NCI-H2107 treated with DMSO at 0.1 percent for 48 hours (cell line): Measurements from ENCODE around the gene CCR9.
A peak's percentile ranks its signal among the peaks of the same experiment; 100 is the strongest.
"Not testable (repeated sequence)": the region's sequence is repeated elsewhere in the genome, so short reads cannot be mapped to it uniquely, and the experiment has no call there.

Experiments used
- DNase-seq: peaks from one replicate; lab custom pipeline; 2025; ENCODE audit not compliant: unreplicated experiment; lab: John Stamatoyannopoulos, UW

CCR9 gene

GRCh38 chr3:45885979-45886705, at the start of gene CCR9:
Gene CCR9 (plus strand): TSS chr3:45886543. CDS start chr3:45894934, 8,391 bp downstream.
- DNase-seq: peak; percentile 8

- no peak for DNase-seq
Measured at GRCh38 chr3:45838466-45838865, 47.9 kb upstream of the CCR9 start.

DNA sequence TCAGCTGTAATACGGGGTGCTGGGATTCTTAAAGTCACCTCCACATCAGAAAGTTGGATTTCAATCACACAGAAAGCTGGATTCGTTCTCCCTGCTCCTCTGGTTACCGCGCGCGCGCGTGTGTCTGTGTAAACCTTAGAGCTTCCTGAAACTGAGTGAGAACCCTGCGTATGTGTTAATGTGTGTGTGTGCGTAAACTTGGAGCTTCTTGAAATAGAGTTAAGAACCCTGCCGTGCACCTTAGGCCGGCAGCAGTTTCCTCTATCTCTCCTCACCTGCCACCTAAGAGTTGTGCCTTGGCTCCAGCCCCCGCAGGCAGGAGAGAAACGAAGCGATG, 45.0 kb upstream of the CCR9 start:
- DNase-seq: no peak

GRCh38 chr3:45841757-45842491, 44.4 kb upstream of the CCR9 start, which contains the start of gene LZTFL1:
Gene LZTFL1 (minus strand): TSS chr3:45842119. CDS start chr3:45841991, 128 bp downstream.
- peak; percentile 76 for DNase-seq

DNA sequence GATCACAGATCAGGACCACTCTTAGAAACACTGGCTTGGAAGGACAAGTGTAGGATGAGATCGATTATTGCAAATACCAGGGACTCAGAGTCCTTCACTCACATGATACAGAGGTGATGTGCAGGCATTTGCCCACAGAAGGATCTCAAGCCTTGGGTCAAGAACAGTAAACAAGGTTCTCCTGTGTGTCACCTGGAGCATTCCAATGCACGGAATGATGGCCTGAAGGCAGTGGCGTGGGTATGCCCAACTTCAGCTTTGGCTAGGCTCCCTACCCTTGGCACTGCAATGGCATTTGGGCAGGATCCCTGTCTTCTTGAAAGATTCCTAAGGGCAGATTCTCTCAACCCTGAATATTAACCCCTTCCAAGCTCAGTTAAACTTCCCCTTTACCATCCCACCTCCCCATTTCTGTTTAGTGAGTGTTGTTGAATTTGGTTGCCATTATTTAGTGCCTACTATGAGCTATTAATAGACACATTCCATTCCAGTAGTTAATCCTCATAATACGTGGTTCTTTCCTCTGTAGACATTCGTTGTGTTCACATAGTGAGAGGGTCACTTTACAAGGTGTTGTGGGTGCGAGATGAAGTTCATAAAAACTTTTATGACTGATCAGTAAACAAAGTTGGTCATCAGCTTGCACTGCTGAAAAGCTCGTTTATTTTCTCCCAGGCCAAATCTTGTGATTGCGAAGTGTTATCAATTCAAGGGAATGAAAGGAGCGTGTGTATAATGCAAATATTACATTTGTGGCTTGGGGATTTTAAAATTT, 43.3 kb upstream of the CCR9 start:
- DNase-seq: no peak

DNA sequence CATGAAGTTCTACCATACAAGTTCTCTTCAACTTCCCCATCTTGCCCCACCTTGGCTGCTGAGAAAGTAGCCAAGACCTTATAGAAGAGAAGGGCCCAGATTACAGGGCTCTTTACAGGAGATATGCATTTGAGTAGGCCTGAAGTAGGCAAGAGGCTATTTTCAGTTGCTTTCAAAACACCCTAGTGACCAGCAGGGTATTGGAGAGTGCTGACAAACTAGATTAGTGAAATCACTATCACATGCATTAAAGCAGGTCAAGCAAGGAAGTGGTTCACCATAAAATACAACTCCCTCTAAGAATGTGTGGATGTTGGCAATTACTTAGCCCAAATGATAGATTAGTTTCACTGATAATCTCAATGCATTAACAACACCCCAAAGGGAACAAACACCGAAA, 41.7 kb upstream of the CCR9 start:
- DNase-seq: no peak

GRCh38 chr3:45848392-45848791, 38.0 kb upstream of the CCR9 start:
- no peak for DNase-seq

DNA sequence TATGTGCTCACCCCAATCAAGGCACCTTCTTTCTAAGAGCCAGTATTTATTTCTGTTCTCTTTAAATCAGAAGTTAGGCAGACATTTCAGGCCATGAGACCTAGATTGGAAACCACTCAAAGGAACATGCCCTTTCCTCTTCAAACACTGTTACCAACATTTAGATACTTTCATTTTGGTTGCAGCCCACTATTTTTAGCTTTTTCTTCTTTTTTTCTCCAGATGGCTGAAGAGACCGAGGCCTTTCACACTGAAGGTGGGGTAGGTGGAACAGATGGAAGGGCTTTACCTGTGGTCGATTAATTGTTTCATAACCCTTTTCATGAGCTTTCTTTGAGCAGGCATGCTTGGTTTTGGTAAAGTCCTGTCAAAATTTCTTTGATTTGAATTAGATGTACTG, 33.5 kb upstream of the CCR9 start:
- DNase-seq: no peak

DNA sequence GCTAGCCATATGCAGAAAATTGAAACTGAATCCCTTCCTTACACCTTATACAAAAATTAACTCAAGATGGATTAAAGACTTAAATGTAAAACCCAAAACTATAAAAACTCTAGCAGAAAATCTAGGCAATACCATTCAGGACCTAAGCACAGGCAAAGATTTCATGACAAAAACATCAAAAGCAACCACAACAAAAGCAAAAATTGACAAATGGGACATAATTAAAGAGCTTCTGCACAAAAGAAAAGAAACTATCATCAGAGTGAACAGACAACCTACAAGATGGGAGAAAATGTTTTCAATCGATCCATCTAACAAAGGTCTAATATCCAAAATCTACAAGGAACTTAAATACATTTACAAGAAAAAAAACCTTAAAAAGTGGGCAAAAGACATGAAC, 30.0 kb upstream of the CCR9 start:
- DNase-seq: not testable (repeated sequence)

- not testable (repeated sequence) for DNase-seq
Measured at GRCh38 chr3:45857024-45857423, 29.3 kb upstream of the CCR9 start.

DNA sequence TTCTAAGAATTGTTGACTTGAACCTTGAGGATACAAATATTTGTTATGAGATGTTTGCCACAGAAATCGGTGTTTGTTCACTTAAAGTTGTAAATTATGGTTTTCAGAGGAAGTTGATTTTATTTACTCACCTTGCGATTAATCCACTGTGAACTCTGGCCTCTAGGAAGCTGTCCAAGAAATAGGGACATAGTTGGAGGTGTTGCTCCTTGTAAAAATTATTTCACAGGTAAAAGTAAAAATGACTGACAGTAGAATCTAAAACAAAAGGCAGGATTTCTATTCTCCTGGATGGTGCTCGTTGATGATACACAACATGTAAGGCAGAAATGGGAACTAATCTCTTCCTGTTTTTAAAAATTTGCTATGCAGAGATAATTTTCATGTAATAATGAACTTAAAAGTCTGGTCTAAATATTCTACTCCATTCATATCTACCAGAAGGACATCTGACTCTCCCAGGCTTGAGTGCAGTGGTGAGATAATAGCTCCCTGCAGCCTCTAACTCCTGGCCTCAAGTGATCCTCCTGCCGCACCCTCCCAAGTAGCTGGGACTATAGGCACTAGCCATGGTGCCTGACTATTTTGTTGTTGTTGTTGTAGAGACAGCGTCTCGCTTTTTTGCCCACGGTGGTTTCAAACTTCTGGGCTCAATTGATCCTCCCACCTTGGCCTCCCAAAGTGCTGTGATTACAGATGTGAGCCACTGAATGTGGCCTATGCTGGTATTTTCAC, 27.4 kb upstream of the CCR9 start:
- DNase-seq: no peak

- no peak for DNase-seq
Measured at GRCh38 chr3:45860481-45860880, 25.9 kb upstream of the CCR9 start.

DNA sequence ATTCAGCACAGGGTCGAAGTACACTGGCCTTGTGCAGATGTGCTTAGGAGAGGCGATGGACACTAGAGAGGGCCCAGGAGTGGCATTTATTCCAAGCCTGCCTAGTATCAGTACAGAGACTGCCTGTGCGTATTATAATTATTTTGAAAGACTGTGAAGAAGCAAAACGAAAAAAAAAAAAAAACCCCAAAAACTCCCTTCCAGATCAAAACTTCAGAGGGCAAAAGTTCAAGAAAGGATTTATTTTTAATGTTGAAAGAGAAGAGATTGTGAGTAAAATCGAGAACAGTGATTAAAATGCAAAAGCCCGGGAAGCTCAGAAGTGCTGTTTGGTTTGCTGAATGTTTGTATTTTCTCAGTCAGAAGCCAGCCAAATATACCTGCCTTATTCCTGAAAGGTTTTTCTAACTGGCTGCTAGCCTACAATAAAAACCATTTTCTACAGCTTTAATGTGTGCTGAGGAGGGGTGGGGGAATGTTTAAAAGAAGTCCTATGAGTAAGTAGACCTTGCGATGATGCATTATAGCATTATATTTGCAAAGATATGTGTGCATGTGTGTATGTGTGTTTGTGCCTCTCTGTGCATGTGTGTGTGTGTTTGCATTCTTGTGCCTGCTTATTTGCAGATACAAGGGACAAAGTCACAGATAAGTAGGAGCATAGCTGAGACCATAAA, 25.2 kb upstream of the CCR9 start:
- DNase-seq: no peak

DNA sequence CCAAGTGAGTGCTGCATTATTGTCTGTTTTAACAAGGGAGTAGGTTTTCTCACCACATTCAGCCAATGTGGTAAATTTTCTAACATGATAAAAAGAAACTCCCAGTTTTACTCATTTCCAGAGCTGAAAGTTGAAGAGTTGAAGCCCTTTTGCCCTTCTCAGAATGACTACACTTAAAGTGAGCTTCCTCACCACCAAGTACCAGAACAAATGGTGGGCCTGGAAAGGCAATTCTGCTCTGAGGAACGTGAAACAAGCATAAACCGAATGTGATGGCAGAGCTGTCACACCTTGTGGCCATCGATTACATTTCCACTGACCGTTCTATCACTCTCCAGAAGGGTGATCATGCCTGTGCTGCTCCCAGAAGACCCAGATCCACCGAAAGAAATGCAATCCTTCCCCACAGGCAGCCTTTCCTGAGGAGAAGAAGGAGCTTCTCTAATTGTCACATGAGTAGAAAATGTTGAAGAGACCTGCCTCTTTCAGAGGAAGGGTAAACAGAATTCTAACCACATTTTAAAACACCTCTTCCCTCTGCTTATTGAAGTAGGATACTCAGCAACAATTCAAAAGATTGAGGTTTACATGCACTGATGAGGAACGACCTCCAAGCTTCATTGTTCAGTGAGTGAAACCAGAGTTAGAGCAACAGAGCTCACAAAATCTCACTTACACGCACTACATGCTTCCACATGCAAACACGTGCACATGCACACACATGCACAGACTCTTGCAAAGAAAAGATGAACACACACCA, 21.4 kb upstream of the CCR9 start:
- peak; percentile 46 for DNase-seq

- DNase-seq: no peak
Measured at GRCh38 chr3:45865563-45865962, 20.8 kb upstream of the CCR9 start.

DNA sequence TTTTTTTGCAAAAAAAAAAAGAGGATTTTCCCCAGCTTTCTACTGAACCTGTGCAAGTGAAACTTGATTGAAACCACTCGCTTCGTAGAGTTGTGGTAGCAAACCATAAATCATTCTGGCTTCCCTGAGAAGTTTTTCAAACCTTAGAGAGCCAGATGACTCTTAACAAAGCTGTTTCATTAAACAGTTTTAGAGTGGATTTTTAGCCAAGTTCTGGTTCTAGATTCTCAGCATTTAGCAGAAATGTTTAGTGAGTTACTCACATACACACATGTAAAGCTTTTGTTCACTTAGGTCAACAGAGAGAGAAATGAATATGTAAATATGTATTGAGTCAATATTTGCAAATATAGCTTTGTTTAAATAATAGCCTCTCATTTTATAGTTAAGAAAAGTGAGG, 18.1 kb upstream of the CCR9 start:
- no peak for DNase-seq

DNA sequence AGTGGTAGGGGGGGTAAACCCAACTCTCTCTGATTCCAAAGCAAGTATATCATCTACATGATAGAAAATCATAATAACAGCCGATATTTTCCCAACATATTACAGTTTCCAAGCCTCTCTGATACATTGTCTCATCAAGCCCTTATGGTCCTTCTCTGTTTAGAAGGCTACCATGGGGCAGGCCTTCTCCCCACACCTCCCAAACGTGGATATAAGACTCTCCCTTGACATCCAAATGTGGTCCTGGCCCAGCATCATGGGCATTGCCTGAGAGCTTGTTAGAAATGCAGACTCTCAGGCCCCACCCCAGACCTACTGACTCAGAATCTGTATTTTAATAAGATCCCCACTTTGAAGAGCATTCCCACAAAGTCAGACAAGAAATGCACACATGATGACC, 17.7 kb upstream of the CCR9 start:
- DNase-seq: no peak

DNA sequence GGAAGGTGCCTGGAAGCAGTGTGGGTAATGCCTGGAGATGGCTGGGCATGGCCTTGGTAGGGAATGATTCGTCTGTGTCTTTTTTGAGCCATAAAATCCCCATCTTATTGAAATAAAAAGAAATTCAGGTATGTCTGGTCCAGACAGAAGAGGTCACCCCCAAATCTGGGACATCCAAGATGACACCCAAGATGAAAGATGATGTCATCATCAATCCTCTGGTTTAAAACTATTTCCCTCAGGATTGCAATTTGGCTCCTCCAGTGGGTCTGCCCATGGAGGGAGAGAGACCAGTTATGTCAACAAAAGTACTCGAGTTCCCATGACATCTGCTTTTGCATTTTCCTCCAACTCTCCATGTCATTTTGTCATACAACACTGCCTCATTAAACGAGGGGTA, 16.7 kb upstream of the CCR9 start:
- DNase-seq: no peak

GRCh38 chr3:45870099-45870498, 16.2 kb upstream of the CCR9 start:
- DNase-seq: no peak

DNA sequence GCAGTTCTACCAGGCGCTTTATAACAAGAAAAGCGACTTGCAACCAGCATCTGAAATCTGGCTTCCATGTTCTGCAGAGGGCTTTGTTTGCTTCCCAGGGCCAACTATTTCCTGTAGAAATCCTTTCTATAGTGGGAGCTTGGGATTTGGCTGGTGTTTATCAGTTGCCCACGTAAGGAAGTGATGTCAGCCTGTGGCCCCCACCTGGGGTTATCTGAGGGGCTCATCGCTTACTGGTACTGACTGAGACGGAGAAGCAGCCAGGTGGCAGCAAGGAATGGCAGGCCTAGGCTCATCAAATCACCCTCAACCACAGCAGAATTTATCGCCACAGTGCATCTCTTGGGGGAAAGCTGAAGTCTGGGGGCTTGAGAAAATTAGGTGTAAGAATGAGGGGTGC, 14.6 kb upstream of the CCR9 start:
- DNase-seq: no peak
